HG03442 (cell line): ENCODE data around the gene SLIT1.
A peak's percentile ranks its signal among the peaks of the same experiment; 100 is the strongest.

Experiments used
- ATAC-seq: cut with Tn5 transposase; IDR thresholded peaks from one replicate; pipeline ENCODE4 v1.9.1; 2021; ENCODE audit warnings: mild to moderate bottlenecking, moderate library complexity; ENCODE audit not compliant: unreplicated experiment

The SLIT1 gene

DNA sequence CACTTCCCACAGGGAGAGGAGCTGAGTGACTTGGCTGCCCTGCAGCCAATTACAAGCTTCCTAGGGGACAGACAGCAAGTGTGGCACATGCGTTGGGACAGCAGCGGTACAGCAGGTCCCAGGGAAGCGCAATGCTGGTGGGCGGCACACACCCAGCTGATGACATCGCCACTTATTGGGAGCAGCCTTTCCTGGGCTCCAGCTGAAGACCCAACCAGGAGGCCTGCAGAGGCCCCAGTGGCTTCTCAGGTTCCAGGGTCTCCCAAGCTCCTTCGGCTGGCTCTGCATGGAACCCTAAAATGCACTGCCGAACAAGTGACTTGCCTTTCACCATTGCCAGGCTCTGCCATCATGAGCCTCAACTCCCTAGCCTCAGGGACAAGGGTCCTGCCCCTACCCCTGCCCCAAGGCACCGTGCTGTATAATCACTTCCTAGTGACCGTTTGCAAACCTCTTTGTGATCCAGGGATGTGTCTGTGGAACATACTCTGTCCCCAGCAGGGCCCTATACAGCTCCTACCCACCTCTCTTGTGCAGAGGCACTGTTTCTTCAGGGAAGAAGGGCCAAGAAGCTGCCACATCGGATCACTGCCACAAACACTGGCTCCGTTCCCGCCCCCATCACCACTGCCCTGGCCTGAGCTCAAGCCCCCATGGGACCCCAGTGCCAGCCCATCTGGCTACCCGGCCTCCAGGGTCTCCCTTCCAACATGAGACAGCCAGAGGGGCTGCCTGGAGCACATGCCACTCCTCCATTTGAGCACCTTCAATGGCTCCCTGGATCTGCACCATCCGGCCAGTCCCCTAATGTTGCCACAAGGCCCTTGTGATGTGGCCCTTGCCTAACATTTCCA lies 19.3 kb upstream of the SLIT1 start:
- no peak for ATAC-seq

DNA sequence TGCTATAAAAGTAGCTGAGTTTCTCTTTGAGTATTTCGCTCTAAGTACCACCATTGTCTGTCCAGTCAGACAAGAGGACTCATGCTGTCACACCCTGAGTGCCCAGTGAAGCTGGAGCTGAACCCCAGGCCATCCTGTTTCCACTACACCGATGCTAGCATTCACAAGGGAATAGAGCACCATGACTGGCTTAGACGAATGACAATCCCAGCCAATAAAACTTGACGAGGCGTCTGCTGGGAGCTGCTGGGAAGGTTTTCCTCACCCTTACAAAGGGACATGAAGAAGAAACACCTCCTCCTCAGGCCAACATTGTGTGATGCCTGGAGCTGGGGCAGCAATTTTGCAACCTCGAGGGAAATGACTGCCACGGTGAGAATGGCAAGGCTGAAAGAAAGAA lies 17.5 kb upstream of the SLIT1 start:
- ATAC-seq, result no peak

DNA sequence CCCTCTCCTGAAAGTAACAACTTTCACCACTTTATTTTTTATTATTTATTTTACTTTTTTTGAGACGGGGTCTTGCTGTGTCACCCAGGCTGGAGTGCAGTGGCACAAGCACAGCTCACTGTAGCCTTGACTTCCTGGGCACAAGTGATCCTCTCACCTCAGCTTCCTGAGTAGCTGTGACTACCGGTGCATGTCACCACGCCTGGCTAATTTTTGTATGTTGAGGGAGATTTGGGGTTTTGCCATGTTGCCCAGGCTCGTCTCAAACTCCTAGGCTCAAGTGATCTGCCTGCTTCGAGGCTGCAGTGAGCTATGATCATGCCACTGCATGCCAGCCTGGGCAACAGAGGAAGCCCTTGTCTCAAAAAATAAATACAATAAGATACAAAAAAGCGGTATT lies 14.9 kb upstream of the SLIT1 start:
- no peak for ATAC-seq

DNA sequence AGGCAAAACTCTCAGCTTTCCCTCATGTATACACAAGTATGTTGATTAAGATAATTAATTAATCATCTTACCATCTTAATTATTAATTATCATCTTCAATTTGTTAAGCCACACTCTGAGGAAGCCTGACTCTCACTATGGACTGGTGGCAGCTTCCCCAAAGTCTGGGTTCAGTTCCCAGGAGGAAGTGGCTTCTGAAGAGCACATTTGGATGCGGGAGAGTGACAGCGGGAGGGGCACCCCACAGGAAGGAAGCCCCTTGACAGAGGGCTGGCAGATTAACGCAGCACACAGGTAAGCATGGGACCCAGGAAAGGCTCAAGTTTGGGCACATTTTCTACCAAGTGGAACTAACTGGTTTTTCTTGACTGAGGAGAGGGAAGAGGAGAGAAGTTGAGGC lies 13.4 kb upstream of the SLIT1 start:
- ATAC-seq, result no peak

DNA sequence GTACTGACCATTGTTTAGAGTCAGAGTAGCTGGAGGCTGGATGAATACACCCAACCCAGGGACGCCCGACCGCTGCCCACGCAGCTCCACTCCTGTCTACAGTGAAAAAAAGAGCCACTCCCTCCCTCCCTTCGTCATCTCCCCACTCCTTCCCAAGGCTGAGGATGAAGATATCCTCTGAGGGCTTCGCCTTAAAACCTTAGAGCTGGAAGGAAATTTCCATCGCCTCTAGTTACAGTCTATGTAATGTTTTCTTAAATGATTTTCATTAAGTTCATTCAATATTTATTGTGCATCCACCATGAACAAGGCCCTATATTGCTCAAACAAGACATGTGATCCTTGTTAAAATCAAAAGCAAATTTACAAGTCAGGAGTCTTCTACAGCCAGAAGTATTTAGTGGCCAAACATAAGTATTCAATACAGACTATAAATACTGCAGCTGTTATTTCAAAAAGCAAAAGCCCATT lies 11.3 kb upstream of the SLIT1 start:
- ATAC-seq, result no peak

DNA sequence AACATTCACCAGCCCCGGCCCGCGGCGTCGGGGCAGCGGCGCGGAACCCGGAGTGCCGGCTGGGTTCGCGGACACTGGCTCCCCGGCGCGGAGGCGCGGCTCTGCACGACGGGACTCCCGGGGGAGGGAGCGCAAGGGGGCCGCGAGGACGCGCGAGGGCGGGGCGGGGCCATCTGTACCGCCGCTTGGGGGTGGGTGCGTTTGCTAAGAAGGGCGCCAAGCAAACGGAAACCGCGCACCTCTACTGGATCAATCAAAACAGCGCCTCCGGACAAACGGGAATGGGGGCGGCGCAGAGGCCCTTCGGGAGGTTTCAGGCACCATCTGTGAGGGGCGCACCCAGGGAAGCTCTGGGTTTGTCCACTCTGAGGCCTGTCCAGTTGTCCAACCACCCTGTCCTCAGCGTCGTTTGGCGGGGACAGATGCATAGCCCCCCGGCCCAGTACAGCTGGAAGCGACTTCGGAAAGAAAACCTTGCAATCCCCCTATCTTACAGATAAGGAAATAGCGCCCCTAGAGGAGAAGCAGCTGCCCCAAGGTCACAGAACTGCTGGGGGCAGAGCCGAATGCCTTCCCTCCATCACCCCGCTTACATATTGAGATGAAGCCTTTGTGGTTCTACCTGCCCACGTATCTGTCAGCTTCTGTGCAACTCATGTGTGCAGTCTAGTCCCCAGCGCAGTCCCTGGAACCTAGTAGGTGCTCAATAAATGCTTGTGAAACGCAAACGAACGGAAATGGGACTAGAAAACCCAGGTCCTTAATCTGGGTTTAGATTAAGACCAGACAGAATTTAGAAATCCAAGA lies 10.7 kb upstream of the SLIT1 start:
- peak; percentile 52 for ATAC-seq

DNA sequence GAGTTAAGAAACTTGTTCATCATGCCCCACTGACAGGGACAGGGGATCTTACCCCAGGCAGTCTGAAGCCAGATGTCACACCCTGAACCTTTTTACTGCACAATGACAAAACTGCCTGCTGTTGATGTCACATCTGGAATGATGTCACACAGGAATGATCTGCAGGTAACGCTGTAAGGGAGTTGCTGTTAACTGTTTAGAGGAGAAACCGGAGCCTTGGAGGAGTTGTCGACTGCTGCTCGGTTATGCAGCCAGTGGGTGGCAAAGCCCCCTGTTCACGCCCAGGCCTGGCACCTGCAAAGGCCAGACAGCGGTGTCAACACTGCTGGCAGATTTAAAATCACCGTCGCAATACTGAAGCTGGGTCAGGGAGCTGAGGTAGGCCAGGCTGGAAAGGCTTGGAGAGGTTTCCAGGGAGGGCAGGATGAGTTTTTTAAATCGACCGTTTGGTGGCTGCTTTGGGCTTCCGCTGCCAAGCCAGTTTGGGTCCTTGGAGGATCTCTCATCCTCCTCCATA lies 10.0 kb upstream of the SLIT1 start:
- ATAC-seq, result no peak

DNA sequence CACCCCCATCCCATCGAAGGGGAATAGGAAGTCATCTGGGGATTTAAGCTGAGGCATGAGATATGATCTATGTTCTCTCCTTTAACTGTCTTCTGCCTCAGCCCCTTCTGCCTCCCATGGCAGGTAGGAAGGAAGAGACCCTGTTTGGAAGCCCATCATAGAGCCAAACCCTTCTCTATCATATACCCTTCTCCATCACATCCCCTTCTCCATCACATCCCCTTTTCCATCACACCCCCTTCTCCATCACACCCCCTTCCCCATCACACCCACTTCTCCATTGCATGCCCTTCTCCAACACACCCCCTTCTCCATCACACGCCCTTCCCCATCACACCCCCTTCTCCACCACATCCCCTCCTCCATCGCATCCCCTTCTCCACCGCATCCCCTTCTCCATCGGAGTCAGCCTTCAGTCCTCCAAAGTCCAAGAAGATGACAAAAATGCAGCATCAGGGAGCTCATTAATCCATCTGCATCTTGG lies 7.2 kb upstream of the SLIT1 start:
- no peak for ATAC-seq

DNA sequence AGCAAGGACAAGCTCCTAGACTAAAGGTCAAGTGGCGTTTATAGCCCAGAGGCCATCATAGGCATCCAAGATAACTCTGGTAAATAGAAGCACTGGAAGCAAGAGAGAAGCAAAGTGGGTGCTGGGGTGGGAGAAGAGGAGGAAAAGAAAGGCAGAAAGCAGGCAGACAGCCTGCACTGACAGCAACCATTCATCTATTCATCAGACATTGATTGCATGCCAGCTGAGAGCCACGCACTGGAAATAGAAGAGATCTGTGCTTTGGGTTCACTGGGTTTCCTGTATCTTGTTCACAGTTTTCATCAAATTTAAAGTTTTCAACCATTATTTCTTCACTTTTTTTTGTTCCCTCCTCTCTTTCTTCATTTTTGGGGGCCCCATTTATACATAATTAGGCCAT lies 4.7 kb upstream of the SLIT1 start:
- ATAC-seq, result no peak

DNA sequence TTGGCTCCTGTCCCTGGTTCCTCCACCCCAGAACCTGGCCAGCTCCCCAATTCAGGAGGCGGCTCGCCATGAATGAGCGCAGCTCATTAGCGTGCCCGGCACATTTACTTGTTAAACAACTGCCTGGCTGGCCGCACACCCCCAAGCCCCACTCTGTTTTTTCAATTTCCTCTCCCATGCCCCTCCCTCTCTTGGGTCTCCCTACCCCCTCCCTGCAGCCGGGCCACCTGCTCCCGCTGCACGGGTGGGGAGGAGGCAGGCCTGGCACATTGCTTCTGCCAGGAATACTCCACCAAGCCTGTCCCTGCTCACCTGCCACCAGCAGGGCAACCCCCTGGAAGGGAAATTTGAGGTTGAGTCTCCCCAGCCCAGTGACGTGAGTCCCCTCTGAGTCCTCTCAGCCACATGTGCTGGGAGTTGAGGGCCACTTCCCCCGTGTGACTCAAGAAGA lies 2.5 kb upstream of the SLIT1 start:
- no peak for ATAC-seq

DNA sequence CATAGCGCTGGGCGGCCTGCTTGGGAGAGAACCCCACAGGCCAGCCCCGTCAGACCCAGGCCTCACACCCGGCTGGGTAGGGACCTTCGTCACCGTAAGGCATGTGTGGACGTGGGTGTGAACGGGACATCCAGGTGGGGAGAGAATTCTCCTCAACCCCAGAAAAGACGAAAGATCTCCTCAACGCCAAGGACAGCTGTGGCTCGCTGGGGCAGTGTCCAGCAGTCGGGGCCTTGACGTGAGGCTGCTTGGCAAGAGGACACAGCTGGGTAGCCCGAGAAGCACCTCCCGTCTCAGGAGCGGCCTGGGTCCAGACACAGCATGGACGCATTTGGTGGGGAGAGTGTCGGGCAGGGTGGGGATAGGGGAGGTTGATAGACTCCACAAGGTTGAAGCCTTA lies 1.2 kb upstream of the SLIT1 start:
- no peak for ATAC-seq

DNA sequence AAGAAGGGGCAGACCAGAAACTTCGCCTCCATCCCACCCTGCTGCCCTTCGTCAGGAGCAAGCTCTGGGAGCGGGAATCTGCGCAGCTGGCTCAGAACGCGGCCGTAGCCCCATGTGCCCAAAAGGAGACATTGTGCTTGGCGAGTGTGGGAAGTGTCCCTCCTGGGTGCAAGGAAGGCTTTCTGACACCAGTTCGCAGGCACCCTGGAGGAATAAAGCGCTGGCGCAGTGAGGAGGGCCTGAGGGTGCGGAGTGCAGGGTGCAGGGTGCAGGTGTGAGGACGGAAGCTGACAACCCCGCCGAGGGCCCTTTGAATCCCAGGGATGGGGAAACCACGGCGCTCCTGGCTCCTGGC lies 811 bp downstream of the SLIT1 start:
- ATAC-seq, result no peak

DNA sequence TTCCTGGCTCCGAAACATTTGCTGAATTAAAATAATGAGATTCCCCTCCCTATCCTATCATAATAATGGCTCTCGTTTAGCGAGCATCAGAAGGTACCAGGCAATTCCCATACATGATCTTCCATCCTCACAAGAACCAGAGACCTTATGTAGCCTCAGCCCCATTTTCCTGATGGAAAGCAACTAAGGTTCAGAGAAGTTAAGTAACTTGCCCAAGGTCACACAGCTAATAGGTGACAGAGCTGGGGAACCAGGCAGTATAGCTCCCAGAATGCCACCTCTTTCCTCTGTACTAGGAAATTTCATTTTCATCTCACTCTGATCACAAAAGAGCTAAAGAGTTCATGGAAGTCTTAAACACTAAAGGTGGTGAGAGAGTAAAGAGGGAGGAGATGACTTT lies 2.4 kb downstream of the SLIT1 start:
- ATAC-seq, result no peak

DNA sequence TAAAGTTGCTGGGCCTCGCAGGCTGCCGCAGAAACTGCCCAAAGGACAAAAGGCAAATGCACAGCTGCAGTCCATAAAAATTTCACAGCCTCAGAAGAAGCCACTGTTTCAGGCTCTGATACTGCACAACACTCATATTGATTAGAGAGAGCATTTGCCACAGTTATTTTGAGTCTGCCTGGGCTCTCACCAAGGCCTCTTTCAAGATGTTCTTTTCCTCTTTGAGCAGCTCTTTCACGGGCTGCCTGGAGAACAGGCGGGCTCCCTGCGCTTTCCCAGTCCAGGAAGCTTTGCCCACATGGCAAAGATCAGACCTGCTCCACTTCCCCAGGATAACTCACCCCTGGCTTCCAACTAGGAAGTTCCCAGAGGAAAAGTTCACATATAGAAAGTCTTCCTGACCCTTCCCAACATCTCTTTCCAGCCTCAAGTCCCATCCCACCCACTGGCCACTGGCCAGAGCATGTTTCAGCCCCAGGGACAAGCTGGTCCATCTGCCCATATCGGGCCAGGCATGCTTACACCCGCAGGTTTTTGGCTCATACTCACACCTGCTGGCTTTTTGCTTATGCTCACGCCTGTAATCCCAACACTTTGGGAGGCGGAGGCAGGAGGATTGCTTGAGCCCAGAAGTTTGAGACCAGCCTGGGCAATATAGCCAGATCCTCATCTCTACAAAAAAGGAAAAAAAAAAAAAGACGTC lies 3.3 kb downstream of the SLIT1 start:
- no peak for ATAC-seq

DNA sequence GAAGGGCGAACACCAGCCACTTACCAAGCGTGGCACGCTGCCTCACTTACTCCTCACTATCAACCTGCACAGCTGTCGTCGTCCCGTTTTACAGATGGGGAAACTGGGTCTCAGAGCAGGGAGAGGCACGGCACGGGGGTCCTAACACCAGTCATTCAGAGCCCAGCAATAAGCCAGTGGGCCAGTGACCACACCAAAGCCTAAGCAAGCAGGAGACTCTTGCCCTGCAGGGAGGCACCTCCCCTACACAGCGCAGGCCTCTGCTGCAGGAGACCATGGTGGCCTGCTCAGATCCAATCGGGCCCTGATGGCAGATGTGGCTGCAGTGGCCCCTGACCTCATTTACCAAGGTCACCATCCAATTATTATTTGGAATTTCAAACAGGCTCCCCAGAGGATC lies 4.8 kb downstream of the SLIT1 start:
- ATAC-seq, result no peak

DNA sequence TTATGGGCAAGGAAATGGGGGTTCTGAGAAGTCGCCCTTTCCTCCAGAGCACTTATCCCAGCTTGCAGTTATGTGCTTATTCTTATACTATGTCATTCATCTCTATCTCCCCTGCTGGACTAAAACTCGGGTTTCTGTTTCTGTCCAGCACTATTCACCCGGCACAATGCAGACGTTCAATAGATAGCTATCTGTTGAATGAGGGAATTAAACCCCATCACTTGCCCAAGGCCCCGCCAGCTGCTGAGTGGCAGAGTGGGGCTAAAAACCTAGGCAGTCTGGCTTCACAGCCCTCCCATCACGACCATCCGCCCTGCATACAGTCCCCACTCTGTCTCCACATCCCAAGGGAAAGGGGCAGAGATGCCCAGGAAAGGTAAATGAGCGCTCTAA lies 5.4 kb downstream of the SLIT1 start:
- ATAC-seq, result no peak

DNA sequence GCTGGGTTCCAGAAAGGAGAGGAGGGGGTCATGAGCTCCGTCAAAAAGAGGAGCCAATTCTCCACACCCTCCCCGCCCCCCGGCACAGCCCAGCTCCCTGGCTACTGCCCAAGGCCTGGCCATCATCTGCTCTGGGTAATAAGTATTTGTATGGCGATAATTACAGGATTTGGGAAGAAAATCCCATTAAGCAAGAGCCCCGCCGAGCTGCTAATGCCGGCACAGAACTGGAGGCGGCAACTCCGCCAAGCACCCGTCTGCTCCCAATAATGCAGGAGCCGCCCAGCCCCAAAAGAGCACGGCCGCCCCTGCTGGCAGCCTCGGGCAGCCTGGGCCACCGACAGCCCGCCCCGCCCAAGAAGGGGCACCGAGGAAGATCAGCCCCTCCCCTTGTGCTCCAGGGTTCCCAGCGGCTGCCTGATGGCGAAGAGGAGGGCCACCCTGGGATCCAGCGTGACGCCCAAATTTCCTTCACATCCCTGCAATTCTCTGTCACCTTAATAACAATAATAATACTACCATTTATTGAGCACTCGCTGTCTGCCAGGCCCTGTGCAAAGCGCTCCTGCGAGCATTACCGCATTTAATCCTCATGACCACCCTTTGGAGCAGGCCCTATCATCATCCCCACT lies 5.9 kb downstream of the SLIT1 start:
- ATAC-seq, result no peak

DNA sequence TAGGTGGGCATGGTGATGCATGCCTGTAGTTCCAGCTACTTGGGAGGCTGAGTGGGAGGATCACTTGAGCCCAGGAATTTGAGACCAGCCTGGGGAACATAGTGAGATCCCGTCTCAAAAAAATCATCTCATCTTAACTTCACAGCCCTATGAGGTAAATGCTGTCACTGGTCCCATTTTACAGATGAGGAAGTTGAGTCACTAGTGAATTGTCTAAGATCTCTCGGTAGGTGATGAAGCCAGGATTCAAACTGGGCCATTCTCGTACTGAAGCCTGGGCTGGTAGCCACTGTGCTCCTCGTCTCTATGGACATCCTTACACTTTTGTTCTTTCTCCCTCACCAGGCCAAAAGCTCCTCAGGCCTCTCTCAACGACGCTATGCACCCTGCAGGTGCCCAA lies 6.4 kb downstream of the SLIT1 start:
- ATAC-seq, result no peak

DNA sequence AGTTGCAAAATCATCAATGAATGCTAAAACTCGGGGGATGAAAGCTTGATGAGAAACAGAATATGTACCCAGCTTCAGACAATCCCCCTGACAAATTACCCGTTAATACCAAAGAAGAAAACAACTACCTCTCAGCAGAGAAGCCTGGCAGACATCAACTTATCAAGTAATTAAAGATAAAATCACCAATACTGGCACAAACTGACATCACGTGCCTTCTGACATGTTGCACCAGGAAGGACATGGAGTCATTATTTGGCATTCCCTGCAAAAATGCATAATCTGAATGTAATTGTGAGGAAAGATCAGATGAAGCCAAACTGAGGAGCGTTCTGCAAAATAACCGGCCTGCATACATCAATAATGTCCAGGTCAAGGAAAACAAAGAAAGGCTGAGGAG lies 7.7 kb downstream of the SLIT1 start:
- ATAC-seq, result no peak

DNA sequence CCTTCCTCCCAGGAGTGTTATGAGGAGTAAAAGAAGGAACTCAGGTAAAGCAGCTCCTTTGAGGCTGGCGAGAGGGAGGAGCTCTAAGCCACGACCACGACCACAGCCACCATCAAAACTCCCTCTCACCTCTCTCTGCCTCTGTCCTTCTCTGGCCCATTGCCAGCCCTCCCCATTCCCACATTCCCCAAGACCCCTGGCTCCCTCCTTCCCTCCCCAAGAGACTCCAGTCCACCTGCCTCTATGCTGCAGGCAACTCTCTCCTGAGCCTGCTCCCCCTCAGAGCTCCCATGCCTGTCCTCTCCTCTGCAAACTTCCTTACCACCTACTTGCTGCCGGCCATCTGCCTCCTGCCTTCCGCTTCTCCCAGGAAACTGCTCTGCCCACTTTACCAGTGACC lies 9.5 kb downstream of the SLIT1 start:
- no peak for ATAC-seq

DNA sequence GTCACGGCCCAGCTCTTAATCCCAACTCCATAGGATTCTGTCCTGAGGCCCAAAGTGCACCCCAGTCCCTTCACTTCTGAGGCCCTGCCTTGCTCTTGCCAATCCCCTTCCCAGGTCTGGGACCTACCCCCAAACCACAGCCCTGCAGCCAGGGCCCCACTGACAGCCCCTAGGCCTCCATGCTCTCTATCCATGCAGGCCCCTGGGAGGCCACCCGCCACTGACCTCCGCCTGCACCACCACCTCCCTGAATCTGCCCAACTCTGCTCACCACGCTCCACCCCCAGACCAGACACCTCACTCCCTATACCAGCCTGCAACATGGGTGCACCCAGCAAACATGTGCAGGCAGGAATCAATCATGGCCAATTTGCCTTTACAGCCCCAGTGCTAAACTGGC lies 10.2 kb downstream of the SLIT1 start:
- ATAC-seq, result no peak
